D721Med (cell line): ENCODE data around the gene BACH2.
"Not testable (repeated sequence)": the region's sequence is repeated elsewhere in the genome, so short reads cannot be mapped to it uniquely, and the experiment has no call there.

Experiments
- DNase-seq: peaks from one replicate; pipeline ENCODE4 v3.0.0; 2011; ENCODE audit warnings: low spot score; ENCODE audit not compliant: insufficient read length
- FAIRE-seq: peaks from 2 replicates; lab custom pipeline; 2011; peaks lifted over from hg19 to GRCh38; lab: Jason Lieb, UNC
- CTCF ChIP-seq: IDR thresholded peaks from 2 replicates; pipeline ENCODE4 v1.5.1; 2012; ENCODE audit warnings: mild to moderate bottlenecking, control low read depth; ENCODE audit not compliant: insufficient read depth; ENCODE audit errors: missing control alignments

Gene BACH2

GRCh38 chr6:90040931-90041330 lies 255.7 kb downstream of the BACH2 start:
- DNase-seq (no peak), FAIRE-seq (no peak)
- no peak for TF ChIP-seq CTCF

- FAIRE-seq: no peak
- DNase-seq: no peak
- TF ChIP-seq CTCF: no peak
Measured at GRCh38 chr6:90039911-90040310, 256.7 kb downstream of the BACH2 start.

DNA sequence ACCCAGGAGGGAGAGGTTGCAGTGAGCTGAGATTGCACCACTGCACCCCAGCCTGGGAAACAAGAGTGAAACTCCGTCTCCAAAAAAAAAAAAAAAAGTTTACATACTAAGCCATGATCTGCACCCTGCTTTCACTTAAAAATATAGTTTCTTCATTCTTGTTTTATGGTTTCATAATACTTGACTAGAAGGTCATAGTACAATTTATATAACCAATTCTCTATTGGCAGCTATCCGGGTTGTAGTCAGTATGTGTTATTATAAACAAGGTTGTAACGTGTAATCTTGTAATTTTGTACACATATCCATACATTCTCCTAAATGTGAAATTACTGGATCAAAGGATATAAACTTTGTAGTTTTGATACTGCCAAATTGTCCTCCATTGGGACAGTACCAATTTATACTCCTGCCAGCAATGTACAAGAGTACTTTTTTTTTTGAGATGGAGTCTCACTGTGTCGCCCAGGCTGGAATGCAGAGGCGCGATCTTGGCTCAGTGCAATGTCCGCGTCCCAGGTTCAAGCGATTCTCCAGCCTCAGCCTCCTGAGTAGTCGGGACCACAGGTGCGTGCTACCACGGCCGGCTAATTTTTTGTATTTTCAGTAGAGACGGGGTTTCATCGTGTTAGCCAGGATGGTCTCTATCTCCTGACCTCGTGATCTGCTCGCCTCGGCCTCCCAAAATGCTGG lies 257.5 kb downstream of the BACH2 start:
- DNase-seq (no peak), FAIRE-seq (no peak)
- no peak for TF ChIP-seq CTCF

DNA sequence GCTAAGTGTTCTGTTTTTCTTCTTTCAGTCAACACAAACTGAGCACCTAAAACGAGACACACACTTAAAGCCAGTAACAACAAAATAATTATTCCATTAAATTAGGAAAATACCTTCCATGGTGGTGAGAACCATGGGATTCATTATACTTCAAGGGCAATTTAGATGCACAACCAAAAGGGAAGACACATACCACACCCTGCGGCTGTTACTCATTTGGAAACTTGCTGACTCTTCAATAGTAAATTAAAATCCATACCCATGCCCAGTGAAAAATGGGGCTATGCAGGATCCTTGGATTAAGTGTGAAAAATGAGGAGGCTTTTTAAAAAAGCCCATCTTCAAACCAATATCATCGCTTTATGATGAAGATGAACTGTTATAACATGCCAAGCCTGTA lies 259.7 kb downstream of the BACH2 start:
- no peak for FAIRE-seq
- TF ChIP-seq CTCF: no peak
- DNase-seq: no peak

- no peak for FAIRE-seq
Measured at GRCh38 chr6:90035047-90035723, 261.5 kb downstream of the BACH2 start.

DNA sequence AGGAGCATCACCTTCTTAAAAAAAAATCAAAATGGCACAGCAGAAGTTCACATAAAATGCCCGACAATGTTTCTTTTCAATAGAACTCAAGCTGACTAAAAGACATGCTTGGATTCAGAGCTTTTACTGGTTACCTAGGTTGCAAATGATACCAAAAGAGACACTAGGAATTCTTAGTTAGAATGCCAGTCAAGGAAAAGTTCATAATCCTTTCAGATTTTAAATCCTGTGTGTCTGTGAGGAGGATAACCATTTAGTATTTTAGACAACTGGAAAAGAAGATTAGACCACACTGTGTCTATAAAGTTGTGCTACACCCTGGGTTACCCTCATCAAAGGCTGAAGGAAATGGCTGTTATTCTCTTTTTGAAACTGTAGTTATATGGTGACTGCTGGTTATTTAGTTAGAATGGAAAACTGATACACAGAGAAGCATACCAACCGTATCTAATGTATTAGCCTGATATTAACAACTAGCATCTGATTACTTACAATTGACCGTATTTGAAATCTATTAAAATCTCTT lies 262.8 kb downstream of the BACH2 start:
- peak; percentile 48 for FAIRE-seq
- TF ChIP-seq CTCF: no peak

More at GRCh38 chr6:90035047-90035723, 261.5 kb downstream of the BACH2 start:
- no peak for TF ChIP-seq CTCF
- no peak for DNase-seq

GRCh38 chr6:90032489-90033212 lies 264.0 kb downstream of the BACH2 start:
- not testable (repeated sequence) for DNase-seq, FAIRE-seq

More for the DNA sequence above, 262.8 kb downstream of the BACH2 start:
- DNase-seq: no peak
